AG04450 (cell line): ENCODE results near the gene ST8SIA6. TPM values are rescaled to one million over a fixed set of nuclear protein-coding genes. Genes with fewer than 3 reads are reported as not detected.

Experiments
- CTCF ChIA-PET: fragments of 300-600, 350-600 bp; formaldehyde crosslinking; extraction: SDS; loops from one replicate; lab custom pipeline; 2022; ENCODE audit warnings: antibody characterized with exemption, inconsistent platforms; lab: Charles Lee
- POLR2A ChIA-PET: fragments of 350-600 bp; formaldehyde crosslinking; extraction: SDS; loops from one replicate; lab custom pipeline; 2021; ENCODE audit warnings: antibody characterized with exemption, inconsistent platforms; lab: Yijun Ruan, JAX
- DNase-seq: peaks from one replicate; pipeline ENCODE4 v3.0.0-alpha.2; 2011; ENCODE audit warnings: low read depth, low spot score
- H3K27ac ChIP-seq: one replicate; pipeline ENCODE4 v1.5.1; 2012; ENCODE audit warnings: low read depth, low read length, control low read depth
- H3K27me3 ChIP-seq: one replicate; pipeline ENCODE4 v1.6.0; 2012; ENCODE audit warnings: low read length; ENCODE audit not compliant: control insufficient read depth, insufficient read depth
- H3K4me3 ChIP-seq: 2 replicates; pipeline ENCODE4 v1.5.1; 2011; ENCODE audit warnings: mild to moderate bottlenecking, low read depth, low read length, control low read depth
- H3K9me3 ChIP-seq: 2 replicates; pipeline ENCODE4 v1.5.1; 2012; ENCODE audit warnings: low read length; ENCODE audit not compliant: control insufficient read depth, insufficient read depth
- polyA plus RNA-seq: library from polyadenylated mRNA; depleted of rRNA; stranded (reverse); fragments of >200 nt; gene quantifications from 2 replicates; pipeline ENCODE4 v1.2.3, GENCODE V29; 2011
- TF ChIP-seq, protein P1 (sequence below): IDR thresholded peaks from 2 replicates; pipeline ENCODE4 v1.5.1; 2011; ENCODE audit warnings: low read depth, low read length, control low read depth, inconsistent platforms

Gene ST8SIA6
- polyA plus RNA-seq, 1 experiment: not detected

DNA sequence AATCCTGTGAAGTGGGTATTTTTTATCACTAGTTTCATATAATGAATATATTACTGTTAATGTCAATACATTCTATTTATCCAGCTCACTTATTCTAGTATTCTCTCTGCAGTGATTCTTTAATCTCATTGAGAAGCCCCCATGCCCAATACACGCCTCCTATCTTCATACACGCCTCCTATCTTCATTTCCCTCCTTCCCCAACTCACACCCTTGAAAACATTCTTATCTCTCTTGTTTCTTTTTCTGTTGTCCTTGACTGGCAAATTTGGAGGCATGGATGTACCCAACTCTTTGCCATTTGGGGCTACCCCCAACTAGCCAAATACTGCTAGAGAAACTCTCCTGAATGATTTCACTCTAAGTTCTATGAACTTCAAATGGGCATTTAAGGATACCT lies 40.5 kb downstream of the ST8SIA6 start:
- ChIA-PET CTCF (no interaction called here), POLR2A (no interaction called here)
- H3K4me3 ChIP-seq: no peak overlapping the region
- no peaks in the 10 kb centered on the region for H3K9me3 ChIP-seq
- TF ChIP-seq, protein P1, sequence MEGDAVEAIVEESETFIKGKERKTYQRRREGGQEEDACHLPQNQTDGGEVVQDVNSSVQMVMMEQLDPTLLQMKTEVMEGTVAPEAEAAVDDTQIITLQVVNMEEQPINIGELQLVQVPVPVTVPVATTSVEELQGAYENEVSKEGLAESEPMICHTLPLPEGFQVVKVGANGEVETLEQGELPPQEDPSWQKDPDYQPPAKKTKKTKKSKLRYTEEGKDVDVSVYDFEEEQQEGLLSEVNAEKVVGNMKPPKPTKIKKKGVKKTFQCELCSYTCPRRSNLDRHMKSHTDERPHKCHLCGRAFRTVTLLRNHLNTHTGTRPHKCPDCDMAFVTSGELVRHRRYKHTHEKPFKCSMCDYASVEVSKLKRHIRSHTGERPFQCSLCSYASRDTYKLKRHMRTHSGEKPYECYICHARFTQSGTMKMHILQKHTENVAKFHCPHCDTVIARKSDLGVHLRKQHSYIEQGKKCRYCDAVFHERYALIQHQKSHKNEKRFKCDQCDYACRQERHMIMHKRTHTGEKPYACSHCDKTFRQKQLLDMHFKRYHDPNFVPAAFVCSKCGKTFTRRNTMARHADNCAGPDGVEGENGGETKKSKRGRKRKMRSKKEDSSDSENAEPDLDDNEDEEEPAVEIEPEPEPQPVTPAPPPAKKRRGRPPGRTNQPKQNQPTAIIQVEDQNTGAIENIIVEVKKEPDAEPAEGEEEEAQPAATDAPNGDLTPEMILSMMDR: no peak
- DNase-seq: no peak
- H3K27ac ChIP-seq: no peak overlapping the region
- H3K27me3 ChIP-seq: no peaks in the 10 kb centered on the region

DNA sequence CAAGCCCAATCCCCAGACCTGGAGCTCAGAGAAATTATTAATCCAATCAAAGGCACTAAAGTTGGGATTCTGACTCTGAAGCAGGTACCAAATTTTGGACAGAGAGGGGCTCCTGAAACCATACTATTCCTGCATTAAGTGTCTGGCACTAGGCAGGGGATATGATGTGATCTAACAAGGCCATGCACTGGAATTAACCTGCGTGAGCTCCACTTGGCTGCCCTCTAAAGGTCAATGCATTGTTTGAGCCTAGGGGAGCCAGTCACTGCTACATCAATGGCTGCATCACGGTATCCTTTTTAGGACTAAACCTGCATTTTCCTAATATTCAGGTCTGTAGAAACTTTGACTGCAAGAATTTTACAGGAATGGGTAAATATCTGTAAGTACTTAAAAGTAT lies 42.1 kb downstream of the ST8SIA6 start:
- Histone ChIP-seq H3K27me3 (no peaks in the 10 kb centered on the region), H3K9me3 (no peaks in the 10 kb centered on the region), H3K4me3 (no peak overlapping the region), H3K27ac (no peak overlapping the region)
- CTCF ChIA-PET: interaction anchor here (1.3 kb wide), 1 partner anchor 186 kb away, joined by 3 read pairs; no protein-coding TSS in a partner anchor
- POLR2A ChIA-PET: no interaction called here
- DNase-seq: no peak
- TF ChIP-seq, protein P1: no peak

DNA sequence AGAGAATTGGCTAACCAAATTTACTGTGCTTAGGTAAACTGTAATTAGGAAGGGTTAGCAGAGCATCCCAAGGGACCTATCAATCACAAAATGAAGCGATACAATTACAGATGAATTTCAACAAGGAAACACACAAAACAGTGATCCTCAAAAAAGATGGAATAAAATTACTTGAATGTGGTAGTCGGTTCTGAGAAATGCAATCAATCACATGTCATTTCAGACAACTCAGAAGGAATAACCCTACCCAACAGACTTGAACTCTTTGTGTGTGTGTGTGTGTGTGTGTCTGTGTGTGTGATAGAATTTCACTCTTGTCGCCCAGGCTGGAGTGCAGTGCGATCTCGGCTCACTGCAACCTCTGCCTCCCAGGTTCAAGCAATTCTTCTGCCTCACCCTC lies 43.5 kb downstream of the ST8SIA6 start:
- Histone ChIP-seq H3K27me3 (no peaks in the 10 kb centered on the region), H3K9me3 (no peaks in the 10 kb centered on the region), H3K27ac (no peak overlapping the region), H3K4me3 (no peak overlapping the region)
- ChIA-PET POLR2A (no interaction called here), CTCF (no interaction called here)
- TF ChIP-seq, protein P1: no peak
- no peak for DNase-seq

DNA sequence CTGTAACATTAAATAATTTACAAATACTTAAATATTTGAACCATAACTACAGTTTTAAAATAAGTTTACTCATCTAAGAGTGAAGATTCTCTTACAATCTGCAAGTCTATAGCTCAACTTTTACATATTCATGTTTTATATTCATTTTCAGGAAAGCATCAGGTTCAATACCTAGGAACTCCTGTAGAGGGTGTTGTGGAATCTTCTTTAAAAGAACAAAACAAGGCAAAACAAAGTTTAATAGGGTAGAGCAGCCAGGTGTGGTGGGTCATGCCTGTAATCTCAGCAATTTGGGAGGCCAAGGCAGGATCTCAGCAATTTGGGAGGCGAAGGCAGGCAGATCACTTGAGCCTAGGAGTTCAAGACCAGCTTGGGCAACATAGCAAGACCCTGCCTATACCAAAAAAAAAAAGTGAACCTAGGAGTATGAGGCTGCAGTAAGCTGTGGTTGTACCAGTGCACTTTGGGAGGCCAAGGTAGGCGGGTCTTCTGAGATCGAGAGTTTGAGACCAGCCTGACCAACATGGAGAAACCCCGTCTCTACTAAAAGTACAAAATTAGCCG lies 45.1 kb downstream of the ST8SIA6 start:
- CTCF ChIA-PET: interaction anchor here (0.6 to 2.2 kb wide), 24 partner anchors 8 to 1461 kb away, joined by 3 to 13 read pairs (median 4); no protein-coding TSS in a partner anchor
- H3K27me3 ChIP-seq: peaks cover 2% of the 10 kb centered on the region
- H3K4me3 ChIP-seq: no peak overlapping the region
- TF ChIP-seq, protein P1: peak; percentile 64
- no peaks in the 10 kb centered on the region for H3K9me3 ChIP-seq
- no peak for DNase-seq
- H3K27ac ChIP-seq: no peak overlapping the region
- POLR2A ChIA-PET: no interaction called here

DNA sequence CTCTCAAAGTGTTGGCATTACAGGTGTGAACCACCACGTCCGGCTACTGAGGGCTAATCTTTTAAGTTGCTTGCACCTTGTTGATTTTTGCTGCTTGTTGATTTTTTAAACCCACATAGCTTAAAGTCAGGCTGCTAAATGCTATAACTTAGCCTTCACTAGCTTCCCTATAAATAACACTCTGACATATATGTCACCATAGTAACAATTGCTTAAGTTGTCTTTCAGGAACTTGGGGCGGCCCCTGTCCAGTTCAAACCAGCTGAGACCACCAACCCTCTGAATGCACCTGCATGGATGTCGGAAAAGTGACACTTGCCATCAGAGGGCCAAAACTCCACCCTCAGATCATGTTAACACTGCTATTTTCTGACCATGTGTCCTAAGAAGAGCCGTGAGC lies 47.3 kb downstream of the ST8SIA6 start:
- Histone ChIP-seq H3K27ac (no peak overlapping the region), H3K9me3 (no peaks in the 10 kb centered on the region), H3K27me3 (peaks cover 3% of the 10 kb centered on the region), H3K4me3 (no peak overlapping the region)
- no peak for DNase-seq
- CTCF ChIA-PET: no interaction called here
- TF ChIP-seq, protein P1: no peak
- POLR2A ChIA-PET: no interaction called here
